A549 (cell line): ENCODE measurements around the gene ZCCHC17. TPM values are rescaled to one million over a fixed set of nuclear protein-coding genes. Genes with fewer than 3 reads are reported as not detected.

ENCODE experiments used
- ATAC-seq, 2 experiments: fragments of 200-7000 bp in 1 of 2; fragments of >200 bp in 1 of 2; cut with Nextera tagmentation in 1 of 2; cut with Tn5 transposase in 1 of 2; 3 replicates each; pipeline versions ENCODE4 v1.8.0 to v1.9.1; 2018 to 2020; ENCODE audit warnings: mild to moderate bottlenecking in 1 of 2, moderate library complexity in 1 of 2
- CTCF ChIA-PET: fragments of 300-600 bp; sonication (Branson Sonifier 250); formaldehyde crosslinking; extraction: SDS; loops from one replicate; lab custom pipeline; 2021; ENCODE audit warnings: antibody characterized with exemption, inconsistent platforms; lab: Yijun Ruan, JAX
- POLR2A ChIA-PET: fragments of 350-600 bp; formaldehyde crosslinking; extraction: SDS; loops from one replicate; lab custom pipeline; 2021; ENCODE audit warnings: antibody characterized with exemption, inconsistent platforms; lab: Yijun Ruan, JAX
- DNase-seq, 2 experiments: peaks; one replicate each; pipeline versions ENCODE4 v3.0.0 to v3.0.0-alpha.2; 2011 to 2016; ENCODE audit warnings: low read depth in 1 of 2, low spot score in 1 of 2
- FAIRE-seq: peaks from 2 replicates; lab custom pipeline; 2011; peaks lifted over from hg19 to GRCh38; lab: Jason Lieb, UNC
- H3K27ac ChIP-seq, 2 experiments: fragments of >200 bp; sonication (Bioruptor Twin); formaldehyde crosslinking; 3 replicates each; pipeline ENCODE4 v1.5.1; 2016 to 2017
- H3K4me1 ChIP-seq: fragments of >200 bp; sonication (Bioruptor Twin); formaldehyde crosslinking; 3 replicates; pipeline ENCODE4 v1.6.1; 2016
- H3K4me2 ChIP-seq: fragments of >200 bp; sonication (Bioruptor Twin); formaldehyde crosslinking; 3 replicates; pipeline ENCODE4 v1.6.1; 2016
- H3K4me3 ChIP-seq: fragments of >200 bp; sonication (Bioruptor Twin); formaldehyde crosslinking; 3 replicates; pipeline ENCODE4 v1.5.1; 2016
- H3K9me3 ChIP-seq: fragments of >200 bp; sonication (Bioruptor Twin); formaldehyde crosslinking; 3 replicates; pipeline ENCODE4 v1.6.1; 2016
- BHLHE40 ChIP-seq: IDR thresholded peaks from 2 replicates; pipeline ENCODE4 v1.6.1; 2012; ENCODE audit warnings: low read depth, low read length, inconsistent platforms
- CBX8 ChIP-seq: fragments of 200-600 bp; sonication (generic); IDR thresholded peaks from 2 replicates; pipeline ENCODE4 v1.6.1; 2016
- CEBPB ChIP-seq, 2 experiments: fragments of >200 bp in 1 of 2; sonication (Bioruptor Twin) in 1 of 2; formaldehyde crosslinking in 1 of 2; IDR thresholded peaks; 2 replicates each; pipeline ENCODE4 v1.6.1; 2012 to 2016
- CHD2 ChIP-seq: fragments of 150-350 bp; IDR thresholded peaks from 2 replicates; pipeline ENCODE4 v1.6.1; 2014; ENCODE audit warnings: low read length; ENCODE audit not compliant: partially characterized antibody
- EP300 ChIP-seq, 2 experiments: fragments of >200 bp; sonication (Bioruptor Twin); formaldehyde crosslinking; IDR thresholded peaks; 2 replicates in 1 of 2; 3 replicates in 1 of 2; pipeline ENCODE4 v1.6.1; 2016 to 2017
- ESRRA ChIP-seq: fragments of 150-350 bp; IDR thresholded peaks from 2 replicates; pipeline ENCODE4 v1.6.1; 2014; ENCODE audit warnings: mild to moderate bottlenecking, low read length, borderline replicate concordance
- FOSB ChIP-seq: fragments of 250-450 bp; sonication (Bioruptor Pico); IDR thresholded peaks from 2 replicates; pipeline ENCODE4 v1.5.0; 2020; ENCODE audit warnings: mild to moderate bottlenecking, moderate library complexity
- FOSL2 ChIP-seq, 2 experiments: fragments of 450-650 bp in 1 of 2; fragments of >200 bp in 1 of 2; sonication (Bioruptor Twin) in 1 of 2; formaldehyde crosslinking; IDR thresholded peaks; 2 replicates each; pipeline versions ENCODE4 v1.5.0 to v1.6.1; 2016 to 2020; ENCODE audit warnings: mild to moderate bottlenecking in 1 of 2, moderate library complexity in 1 of 2
- FOXS1 ChIP-seq: fragments of 250-450 bp; sonication (Bioruptor Pico); IDR thresholded peaks from 2 replicates; pipeline ENCODE4 v1.5.0; 2020; ENCODE audit warnings: mild to moderate bottlenecking, moderate library complexity
- HDAC2 ChIP-seq: fragments of 200-600 bp; sonication (generic); IDR thresholded peaks from 2 replicates; pipeline ENCODE4 v1.6.1; 2016
- HOXA7 ChIP-seq: fragments of 250-450 bp; sonication (Bioruptor Pico); IDR thresholded peaks from 2 replicates; pipeline ENCODE4 v1.5.0; 2020; ENCODE audit warnings: mild to moderate bottlenecking, moderate library complexity
- HOXB13 ChIP-seq: fragments of 250-450 bp; sonication (Bioruptor Pico); IDR thresholded peaks from 2 replicates; pipeline ENCODE4 v1.5.0; 2020; ENCODE audit warnings: low read depth, mild to moderate bottlenecking, moderate library complexity
- HOXB5 ChIP-seq: fragments of 250-450 bp; sonication (Bioruptor Pico); IDR thresholded peaks from 2 replicates; pipeline ENCODE4 v1.5.0; 2020; ENCODE audit warnings: mild to moderate bottlenecking, moderate library complexity
- KDM1A ChIP-seq: fragments of 200-600 bp; sonication (generic); IDR thresholded peaks from 2 replicates; pipeline ENCODE4 v1.6.1; 2016; ENCODE audit warnings: low read depth, mild to moderate bottlenecking
- KDM5A ChIP-seq: fragments of 200-600 bp; sonication (generic); IDR thresholded peaks from 2 replicates; pipeline ENCODE4 v1.6.1; 2016; ENCODE audit warnings: antibody characterized with exemption, mild to moderate bottlenecking
- MAZ ChIP-seq: fragments of 150-350 bp; IDR thresholded peaks from 2 replicates; pipeline ENCODE4 v1.6.1; 2014; ENCODE audit warnings: antibody characterized with exemption, low read depth, low read length, borderline replicate concordance
- MYC ChIP-seq: IDR thresholded peaks from 2 replicates; pipeline ENCODE4 v1.6.1; 2012; ENCODE audit warnings: mild to moderate bottlenecking, inconsistent platforms, low read length, improper control_type of control experiment, borderline replicate concordance
- NFE2L2 ChIP-seq: fragments of 150-350 bp; conservative IDR thresholded peaks from 2 replicates; pipeline ENCODE4 v1.6.1; 2014; ENCODE audit warnings: low read length
- NPAS2 ChIP-seq: fragments of 250-450 bp; sonication (Bioruptor Pico); IDR thresholded peaks from 2 replicates; pipeline ENCODE4 v1.8.0; 2022; ENCODE audit warnings: mild to moderate bottlenecking, moderate library complexity, borderline replicate concordance
- POLR2AphosphoS2 ChIP-seq: conservative IDR thresholded peaks from 2 replicates; pipeline ENCODE4 v1.6.1; 2012; ENCODE audit warnings: low read length, improper control_type of control experiment, inconsistent platforms
- RAD21 ChIP-seq, 2 experiments: fragments of >200 bp in 1 of 2; sonication (Bioruptor Twin) in 1 of 2; formaldehyde crosslinking in 1 of 2; IDR thresholded peaks in 1 of 2; conservative IDR thresholded peaks in 1 of 2; 2 replicates in 1 of 2; 3 replicates in 1 of 2; pipeline ENCODE4 v1.6.1; 2012 to 2018; ENCODE audit warnings: inconsistent platforms in 1 of 2
- RARB ChIP-seq: fragments of 250-450 bp; sonication (Bioruptor Pico); IDR thresholded peaks from 2 replicates; pipeline ENCODE4 v1.8.0; 2021; ENCODE audit warnings: mild to moderate bottlenecking, moderate library complexity
- SMC3 ChIP-seq: fragments of >200 bp; sonication (Bioruptor Twin); formaldehyde crosslinking; IDR thresholded peaks from 3 replicates; pipeline ENCODE4 v1.6.1; 2018; ENCODE audit warnings: inconsistent platforms
- TFCP2L1 ChIP-seq: fragments of 250-450 bp; sonication (Bioruptor Pico); IDR thresholded peaks from 2 replicates; pipeline ENCODE4 v1.5.0; 2021; ENCODE audit warnings: mild to moderate bottlenecking
- TP53 ChIP-seq: fragments of 250-450 bp; sonication (Bioruptor Pico); IDR thresholded peaks from 2 replicates; pipeline ENCODE4 v1.5.0; 2021; ENCODE audit warnings: mild to moderate bottlenecking, moderate library complexity
- ZC3H11A ChIP-seq: fragments of 450-650 bp; IDR thresholded peaks from 2 replicates; pipeline ENCODE4 v1.6.1; 2014; ENCODE audit warnings: antibody characterized with exemption, mild to moderate bottlenecking
- ZNF302 ChIP-seq: fragments of 250-450 bp; sonication (Bioruptor Pico); IDR thresholded peaks from 2 replicates; pipeline ENCODE4 v1.9.0; 2021; ENCODE audit warnings: inconsistent platforms, mild to moderate bottlenecking, moderate library complexity
- ZSCAN20 ChIP-seq: fragments of 250-450 bp; sonication (Bioruptor Pico); IDR thresholded peaks from 2 replicates; pipeline ENCODE4 v1.8.0; 2022; ENCODE audit warnings: mild to moderate bottlenecking, moderate library complexity
- WGBS: methylation state at CpG from one replicate; pipeline ENCODE4 v1.1.6; 2017; ENCODE audit errors: missing lambda C conversion rate; 5-methylcytosine and 5-hydroxymethylcytosine counted together
- polyA plus RNA-seq, 4 experiments: library from polyadenylated mRNA; depleted of rRNA in 3 of 4; stranded (reverse); fragments of >200 nt; fragmentation: RNase III in 1 of 4; extraction: RNeasy Plus Mini Kit Qiagen cat#74134 plus additional on column Dnase treatment in 1 of 4; gene quantifications; 2 replicates in 3 of 4; 3 replicates in 1 of 4; pipeline ENCODE4 v1.2.3, GENCODE V29; 2011 to 2017
- TF ChIP-seq, protein P1 (sequence below): IDR thresholded peaks from 2 replicates; pipeline ENCODE4 v1.6.1; 2012
- TF ChIP-seq, protein P2 (sequence below): IDR thresholded peaks from 2 replicates; pipeline ENCODE4 v1.6.1; 2012
- TF ChIP-seq, protein P3 (sequence below): fragments of 250-450 bp; sonication (Bioruptor Pico); IDR thresholded peaks from 2 replicates; pipeline ENCODE4 v1.5.0; 2021; ENCODE audit warnings: mild to moderate bottlenecking, moderate library complexity, borderline replicate concordance
- TF ChIP-seq, protein P4 (sequence below): IDR thresholded peaks from 2 replicates; pipeline ENCODE4 v1.6.1; 2012; ENCODE audit warnings: low read depth, borderline replicate concordance

Gene ZCCHC17
- polyA plus RNA-seq, 2 of the 4 experiments (the other 2 are of a cell fraction) = 28.0 to 34.5 TPM

DNA sequence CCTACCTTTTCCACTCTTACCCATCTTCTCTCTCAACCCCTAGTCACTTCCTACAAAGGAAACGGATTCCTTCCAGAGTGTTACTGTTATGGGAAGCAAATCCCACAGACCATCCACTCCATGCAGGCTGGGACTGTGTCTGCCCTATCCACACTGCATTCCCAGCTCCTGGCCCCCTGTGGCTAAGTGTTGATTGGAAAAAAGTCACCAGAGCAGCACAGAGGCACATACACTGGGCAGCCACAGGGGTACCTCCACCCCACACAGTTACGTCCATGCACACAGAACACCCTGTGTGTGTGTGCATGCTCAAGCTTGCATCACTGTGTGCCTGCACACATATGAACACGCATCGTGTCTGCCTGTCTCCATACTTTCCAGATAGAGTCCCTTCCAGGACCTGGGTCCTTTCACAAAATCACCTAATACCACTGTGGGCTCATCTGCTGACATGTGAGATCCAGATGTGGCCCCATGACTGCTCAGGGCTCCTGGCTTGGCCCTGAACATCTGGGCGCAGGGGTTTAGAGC, 112.0 kb downstream of the ZCCHC17 start:
- no peak overlapping the region for H3K4me3 ChIP-seq
- 65% methylated on average over 3 of the region's 5 CpGs for WGBS
- H3K9me3 ChIP-seq = no peaks in the 10 kb centered on the region
- peaks cover 3% of the 10 kb centered on the region; the same call in 1 of the 3 replicates for H3K4me1 ChIP-seq
- TF ChIP-seq CHD2 = no peak
- TF ChIP-seq SMC3 = no peak
- TF ChIP-seq, protein P1, sequence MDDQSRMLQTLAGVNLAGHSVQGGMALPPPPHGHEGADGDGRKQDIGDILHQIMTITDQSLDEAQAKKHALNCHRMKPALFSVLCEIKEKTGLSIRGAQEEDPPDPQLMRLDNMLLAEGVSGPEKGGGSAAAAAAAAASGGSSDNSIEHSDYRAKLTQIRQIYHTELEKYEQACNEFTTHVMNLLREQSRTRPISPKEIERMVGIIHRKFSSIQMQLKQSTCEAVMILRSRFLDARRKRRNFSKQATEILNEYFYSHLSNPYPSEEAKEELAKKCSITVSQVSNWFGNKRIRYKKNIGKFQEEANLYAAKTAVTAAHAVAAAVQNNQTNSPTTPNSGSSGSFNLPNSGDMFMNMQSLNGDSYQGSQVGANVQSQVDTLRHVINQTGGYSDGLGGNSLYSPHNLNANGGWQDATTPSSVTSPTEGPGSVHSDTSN = no peak
- TF ChIP-seq HOXA7 = no peak
- TF ChIP-seq, protein P2, sequence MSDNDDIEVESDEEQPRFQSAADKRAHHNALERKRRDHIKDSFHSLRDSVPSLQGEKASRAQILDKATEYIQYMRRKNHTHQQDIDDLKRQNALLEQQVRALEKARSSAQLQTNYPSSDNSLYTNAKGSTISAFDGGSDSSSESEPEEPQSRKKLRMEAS = no peak
- no peak for TF ChIP-seq ZC3H11A
- TF ChIP-seq NFE2L2 = no peak
- TF ChIP-seq FOSL2 (IDR thresholded peaks at IDR 0.05) = no peak
- TF ChIP-seq FOSL2 (CRISPR knock-in tag; IDR thresholded peaks at IDR 0.05) = no peak
- no peak for TF ChIP-seq ESRRA
- no peak for TF ChIP-seq CEBPB (IDR thresholded peaks at IDR 0.05)
- no peak for TF ChIP-seq RARB
- TF ChIP-seq HOXB5 = no peak
- no peak for TF ChIP-seq BHLHE40
- no peak for TF ChIP-seq HOXB13 (CRISPR knock-in tag)
- TF ChIP-seq HDAC2 = no peak
- TF ChIP-seq ZSCAN20 (CRISPR knock-in tag) = no peak
- TF ChIP-seq CBX8 = no peak
- H3K27ac ChIP-seq = no peak overlapping the region
- FAIRE-seq (no peak), DNase-seq (no peak), ATAC-seq (no peak)
- ChIA-PET CTCF (interaction anchor here (2.5 to 6.3 kb wide), 2 partner anchors 13 to 14 kb away, joined by 13 to 49 read pairs; no protein-coding TSS in a partner anchor), POLR2A (no interaction called here)
- no peak overlapping the region for H3K4me2 ChIP-seq

DNA sequence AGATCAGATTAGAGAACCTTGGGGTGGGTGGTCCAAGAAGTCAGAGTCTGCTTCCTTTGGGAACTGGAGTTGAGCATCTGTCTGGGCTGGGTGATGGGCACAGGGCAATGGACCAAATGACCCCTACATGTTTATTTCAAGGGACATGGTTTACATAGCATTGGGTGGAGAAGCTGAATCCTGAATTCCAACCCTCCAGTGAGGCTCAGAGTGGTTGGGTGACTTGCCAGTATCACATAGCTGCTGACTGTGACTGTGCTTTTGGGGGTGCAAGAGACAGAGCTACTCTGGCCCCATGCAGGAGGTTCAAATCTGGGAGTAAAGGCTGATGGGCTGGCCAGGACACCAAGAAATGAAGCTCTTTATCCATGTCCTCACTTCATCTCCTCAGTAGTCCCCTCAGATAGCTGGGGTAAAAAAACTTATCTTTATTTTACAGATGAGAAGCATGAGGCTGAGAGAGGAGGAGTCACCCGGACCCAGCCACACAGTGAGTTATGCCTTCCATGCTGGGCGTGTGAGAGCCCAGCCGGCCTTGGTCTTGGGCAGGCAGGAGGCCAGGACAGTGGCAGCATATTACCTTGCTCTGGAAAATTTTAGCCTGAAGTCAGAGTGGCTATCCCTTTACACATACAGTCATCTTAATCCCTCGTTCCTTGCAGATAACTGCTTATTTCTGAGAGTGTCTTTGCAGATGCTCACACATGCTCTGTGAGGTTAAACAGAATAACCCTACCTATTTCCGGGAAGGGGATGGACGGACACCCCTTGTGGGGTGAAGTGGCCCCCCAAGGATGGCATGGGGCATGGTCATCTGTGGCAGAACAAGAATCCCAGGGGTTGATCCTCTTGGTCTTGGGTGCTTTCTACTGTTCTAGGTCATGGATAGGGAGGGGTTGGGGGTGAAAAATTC, 113.4 kb downstream of the ZCCHC17 start:
- no peak overlapping the region for H3K27ac ChIP-seq
- no peak for FAIRE-seq

DNA sequence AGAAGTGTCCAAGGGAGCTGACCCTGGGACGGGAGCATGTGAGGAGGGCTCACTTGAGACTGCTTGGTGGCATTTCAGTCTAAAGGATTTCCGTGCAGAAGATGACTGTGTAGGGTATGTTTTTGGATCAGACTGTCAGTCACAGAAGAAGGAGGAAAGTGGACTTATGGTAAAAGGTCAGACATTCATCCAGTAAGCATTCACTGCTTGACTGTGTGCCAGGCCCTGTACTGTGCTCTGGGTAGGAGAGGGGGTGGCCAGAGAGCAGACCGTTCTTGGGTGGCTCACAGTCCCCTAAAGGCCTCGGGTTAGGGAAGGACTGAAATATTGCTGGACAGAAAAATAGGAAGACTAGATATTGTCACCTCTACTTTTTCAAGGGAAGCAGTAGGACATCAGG, 114.0 kb downstream of the ZCCHC17 start:
- Histone ChIP-seq H3K4me3 (no peak overlapping the region), H3K4me2 (no peak overlapping the region)
- ChIA-PET CTCF (interaction anchor here (0.6 to 6.3 kb wide), 4 partner anchors 12 to 138 kb away, joined by 3 to 49 read pairs (median 17); no protein-coding TSS in a partner anchor), POLR2A (no interaction called here)
- TF ChIP-seq KDM5A (no peak), NFE2L2 (no peak), CHD2 (no peak), FOSL2 (IDR thresholded peaks at IDR 0.05) (no peak), FOSL2 (CRISPR knock-in tag; IDR thresholded peaks at IDR 0.05) (no peak), MYC (no peak), RAD21 (conservative IDR thresholded peaks at IDR 0.05 in 1 of 2, IDR thresholded peaks at IDR 0.05 in 1 of 2) (no peak), ZNF302 (CRISPR knock-in tag) (no peak), BHLHE40 (no peak), TFCP2L1 (CRISPR knock-in tag) (no peak), HOXA7 (no peak)
- TF ChIP-seq, protein P3, sequence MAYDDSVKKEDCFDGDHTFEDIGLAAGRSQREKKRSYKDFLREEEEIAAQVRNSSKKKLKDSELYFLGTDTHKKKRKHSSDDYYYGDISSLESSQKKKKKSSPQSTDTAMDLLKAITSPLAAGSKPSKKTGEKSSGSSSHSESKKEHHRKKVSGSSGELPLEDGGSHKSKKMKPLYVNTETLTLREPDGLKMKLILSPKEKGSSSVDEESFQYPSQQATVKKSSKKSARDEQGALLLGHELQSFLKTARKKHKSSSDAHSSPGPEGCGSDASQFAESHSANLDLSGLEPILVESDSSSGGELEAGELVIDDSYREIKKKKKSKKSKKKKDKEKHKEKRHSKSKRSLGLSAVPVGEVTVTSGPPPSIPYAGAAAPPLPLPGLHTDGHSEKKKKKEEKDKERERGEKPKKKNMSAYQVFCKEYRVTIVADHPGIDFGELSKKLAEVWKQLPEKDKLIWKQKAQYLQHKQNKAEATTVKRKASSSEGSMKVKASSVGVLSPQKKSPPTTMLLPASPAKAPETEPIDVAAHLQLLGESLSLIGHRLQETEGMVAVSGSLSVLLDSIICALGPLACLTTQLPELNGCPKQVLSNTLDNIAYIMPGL = no peak
- TF ChIP-seq, protein P4, sequence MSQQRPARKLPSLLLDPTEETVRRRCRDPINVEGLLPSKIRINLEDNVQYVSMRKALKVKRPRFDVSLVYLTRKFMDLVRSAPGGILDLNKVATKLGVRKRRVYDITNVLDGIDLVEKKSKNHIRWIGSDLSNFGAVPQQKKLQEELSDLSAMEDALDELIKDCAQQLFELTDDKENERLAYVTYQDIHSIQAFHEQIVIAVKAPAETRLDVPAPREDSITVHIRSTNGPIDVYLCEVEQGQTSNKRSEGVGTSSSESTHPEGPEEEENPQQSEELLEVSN = no peak
- TF ChIP-seq, all 56 proteins: peak for 0
- FAIRE-seq = no peak
- no peaks in the 10 kb centered on the region for H3K9me3 ChIP-seq
- peaks cover 8% of the 10 kb centered on the region; the same call in 2 of the 3 replicates for H3K4me1 ChIP-seq
- WGBS = 32% methylated on average over 4 of the region's 4 CpGs
- DNase-seq = no peak
- H3K27ac ChIP-seq = no peak overlapping the region
- no peak for ATAC-seq

More for the DNA sequence above, 113.4 kb downstream of the ZCCHC17 start:
- no peak for DNase-seq
- WGBS = 40% methylated on average over 6 of the region's 6 CpGs
- ChIA-PET POLR2A (no interaction called here), CTCF (interaction anchor here (0.6 to 6.3 kb wide), 5 partner anchors 12 to 180 kb away, joined by 3 to 49 read pairs (median 13); no protein-coding TSS in a partner anchor)
- TF ChIP-seq FOSB (CRISPR knock-in tag) = no peak
- no peak for TF ChIP-seq NPAS2
- no peak for TF ChIP-seq HOXB13 (CRISPR knock-in tag)
- TF ChIP-seq TP53 = no peak
- no peak for TF ChIP-seq HDAC2
- no peak for TF ChIP-seq KDM1A
- TF ChIP-seq MAZ = no peak
- TF ChIP-seq EP300 (IDR thresholded peaks at IDR 0.05) = no peak
- no peak for TF ChIP-seq POLR2AphosphoS2
- TF ChIP-seq FOXS1 (CRISPR knock-in tag) = no peak
- Histone ChIP-seq H3K4me2 (no peak overlapping the region), H3K9me3 (no peaks in the 10 kb centered on the region), H3K4me1 (peaks cover 8% of the 10 kb centered on the region; the same call in 2 of the 3 replicates), H3K4me3 (no peak overlapping the region)
- ATAC-seq = no peak
